Measurements from ENCODE around the gene LHFPL6.

- no peak for TF ChIP-seq POLR2AphosphoS5 (IDR thresholded peaks at IDR 0.05; ENCODE audit: insufficient read depth in 1 of 2, low read depth in 1 of 2)
- no peak for TF ChIP-seq CTCF (IDR thresholded peaks at IDR 0.05)
- TF ChIP-seq POLR2A (IDR thresholded peaks at IDR 0.05): no peak
These were observed 55.9 kb downstream of the LHFPL6 start for GRCh38 chr13:39547108-39547507.

All from vagina (tissue), 2 donors.